Measurements from ENCODE around the gene AQR. TPM values are rescaled to one million over a fixed set of nuclear protein-coding genes. Genes with fewer than 3 reads are reported as not detected.

The AQR gene
- total RNA-seq, 1 experiment from 2014 or later = 52.7 TPM

GRCh38 chr15:34876640-34877039, 92.9 kb downstream of the AQR start:
- no peaks in the 10 kb centered on the region for H3K9me3 ChIP-seq (replicated peaks)
- DNase-seq = no peak
- H3K27ac ChIP-seq = no peak overlapping the region
- no peak overlapping the region for H3K4me3 ChIP-seq
- peaks cover 75% of the 10 kb centered on the region for H3K36me3 ChIP-seq
- no peaks in the 10 kb centered on the region for H3K4me1 ChIP-seq
- H3K27me3 ChIP-seq = no peaks in the 10 kb centered on the region

- Histone ChIP-seq H3K36me3 (peaks cover 74% of the 10 kb centered on the region), H3K9me3 (replicated peaks) (0 out of 2 replicates have a peak, but pooled peaks cover 4% of the 10 kb centered on the region)
- DNase-seq = no peak
Observed at GRCh38 chr15:34869110-34869509, 100.4 kb downstream of the AQR start.

GRCh38 chr15:34865531-34865930, 104.0 kb downstream of the AQR start:
- Histone ChIP-seq H3K9me3 (replicated peaks) (0 out of 2 replicates have a peak, but pooled peaks cover 4% of the 10 kb centered on the region), H3K4me1 (no peaks in the 10 kb centered on the region), H3K27ac (no peak overlapping the region), H3K36me3 (peaks cover 75% of the 10 kb centered on the region), H3K27me3 (no peaks in the 10 kb centered on the region), H3K4me3 (no peak overlapping the region)
- no peak for DNase-seq

More at GRCh38 chr15:34869110-34869509, 100.4 kb downstream of the AQR start:
- H3K4me3 ChIP-seq = no peak overlapping the region
- H3K4me1 ChIP-seq = no peaks in the 10 kb centered on the region
- H3K27me3 ChIP-seq = no peaks in the 10 kb centered on the region
- H3K27ac ChIP-seq = no peak overlapping the region

GRCh38 chr15:34861214-34861613, 108.3 kb downstream of the AQR start:
- Histone ChIP-seq H3K4me3 (no peak overlapping the region), H3K27me3 (no peaks in the 10 kb centered on the region), H3K4me1 (no peaks in the 10 kb centered on the region), H3K36me3 (peaks cover 78% of the 10 kb centered on the region), H3K27ac (no peak overlapping the region), H3K9me3 (replicated peaks) (no peaks in the 10 kb centered on the region)
- no peak for DNase-seq

- H3K27me3 ChIP-seq = no peaks in the 10 kb centered on the region
- H3K36me3 ChIP-seq = peaks cover 66% of the 10 kb centered on the region
- H3K27ac ChIP-seq = no peak overlapping the region
- no peak for DNase-seq
- no peak overlapping the region for H3K4me3 ChIP-seq
- no peaks in the 10 kb centered on the region for H3K9me3 ChIP-seq (replicated peaks)
- H3K4me1 ChIP-seq = no peaks in the 10 kb centered on the region
Observed at GRCh38 chr15:34855893-34856292, 113.6 kb downstream of the AQR start.

GRCh38 chr15:34855413-34855812, 114.1 kb downstream of the AQR start:
- Histone ChIP-seq H3K27me3 (no peaks in the 10 kb centered on the region), H3K4me1 (0 out of 2 replicates have a peak, but pooled peaks cover 3% of the 10 kb centered on the region), H3K27ac (no peak overlapping the region), H3K36me3 (peaks cover 61% of the 10 kb centered on the region), H3K4me3 (no peak overlapping the region), H3K9me3 (replicated peaks) (no peaks in the 10 kb centered on the region)
- peak in 1 of 2 experiments; percentile 30 for DNase-seq

GRCh38 chr15:34854232-34854631, 115.3 kb downstream of the AQR start:
- no peak overlapping the region for H3K4me3 ChIP-seq
- no peak for DNase-seq
- H3K9me3 ChIP-seq (replicated peaks) = no peaks in the 10 kb centered on the region
- 0 out of 2 replicates have a peak, but pooled peaks cover 9% of the 10 kb centered on the region for H3K4me1 ChIP-seq
- H3K27ac ChIP-seq = no peak overlapping the region
- H3K36me3 ChIP-seq = peaks cover 52% of the 10 kb centered on the region
- H3K27me3 ChIP-seq = no peaks in the 10 kb centered on the region

GRCh38 chr15:34853001-34853758, 116.4 kb downstream of the AQR start:
- Histone ChIP-seq H3K4me3 (no peak overlapping the region), H3K4me1 (0 out of 2 replicates have a peak, but pooled peaks cover 9% of the 10 kb centered on the region), H3K9me3 (replicated peaks) (no peaks in the 10 kb centered on the region; the same call in 1 of the 2 replicates), H3K36me3 (peaks cover 44% of the 10 kb centered on the region), H3K27me3 (no peaks in the 10 kb centered on the region), H3K27ac (no peak overlapping the region)
- DNase-seq = no peak

GRCh38 chr15:34851751-34852150, 117.8 kb downstream of the AQR start:
- Histone ChIP-seq H3K27ac (no peak overlapping the region), H3K4me3 (no peak overlapping the region), H3K9me3 (replicated peaks) (no peaks in the 10 kb centered on the region; the same call in 1 of the 2 replicates)

GRCh38 chr15:34851007-34851406, 118.5 kb downstream of the AQR start:
- H3K27ac ChIP-seq = no peak overlapping the region
- DNase-seq = no peak

More at GRCh38 chr15:34851751-34852150, 117.8 kb downstream of the AQR start:
- H3K27me3 ChIP-seq = no peaks in the 10 kb centered on the region
- DNase-seq = no peak
- H3K4me1 ChIP-seq = 0 out of 2 replicates have a peak, but pooled peaks cover 9% of the 10 kb centered on the region
- peaks cover 32% of the 10 kb centered on the region for H3K36me3 ChIP-seq

GRCh38 chr15:34850121-34850520, 119.4 kb downstream of the AQR start:
- DNase-seq = peak; percentile 80 to 81
- Histone ChIP-seq H3K27ac (no peak overlapping the region), H3K4me1 (0 out of 2 replicates have a peak, but pooled peaks cover 9% of the 10 kb centered on the region), H3K36me3 (peaks cover 15% of the 10 kb centered on the region), H3K4me3 (no peak overlapping the region), H3K9me3 (replicated peaks) (no peaks in the 10 kb centered on the region; the same call in 1 of the 2 replicates), H3K27me3 (no peaks in the 10 kb centered on the region)

More at GRCh38 chr15:34851007-34851406, 118.5 kb downstream of the AQR start:
- Histone ChIP-seq H3K36me3 (peaks cover 24% of the 10 kb centered on the region), H3K9me3 (replicated peaks) (no peaks in the 10 kb centered on the region; the same call in 1 of the 2 replicates), H3K27me3 (no peaks in the 10 kb centered on the region), H3K4me1 (0 out of 2 replicates have a peak, but pooled peaks cover 9% of the 10 kb centered on the region), H3K4me3 (no peak overlapping the region)

- Histone ChIP-seq H3K27ac (no peak overlapping the region), H3K4me3 (no peak overlapping the region), H3K9me3 (replicated peaks) (no peaks in the 10 kb centered on the region; the same call in 1 of the 2 replicates), H3K36me3 (peaks cover 9% of the 10 kb centered on the region), H3K27me3 (no peaks in the 10 kb centered on the region), H3K4me1 (0 out of 2 replicates have a peak, but pooled peaks cover 9% of the 10 kb centered on the region)
- no peak for DNase-seq
Observed at GRCh38 chr15:34849364-34849959, 120.1 kb downstream of the AQR start.

- H3K4me3 ChIP-seq = no peak overlapping the region
- no peaks in the 10 kb centered on the region; the same call in 1 of the 2 replicates for H3K9me3 ChIP-seq (replicated peaks)
- H3K36me3 ChIP-seq = no peaks in the 10 kb centered on the region
- H3K4me1 ChIP-seq = 0 out of 2 replicates have a peak, but pooled peaks cover 9% of the 10 kb centered on the region
- H3K27ac ChIP-seq = no peak overlapping the region
- no peak for DNase-seq
- H3K27me3 ChIP-seq = no peaks in the 10 kb centered on the region
Observed at GRCh38 chr15:34847598-34847997, 121.9 kb downstream of the AQR start.

- H3K27me3 ChIP-seq = no peaks in the 10 kb centered on the region
- no peaks in the 10 kb centered on the region for H3K9me3 ChIP-seq (replicated peaks)
- no peak for DNase-seq
- H3K4me1 ChIP-seq = no peaks in the 10 kb centered on the region
- no peak overlapping the region for H3K27ac ChIP-seq
- no peak overlapping the region for H3K4me3 ChIP-seq
- no peaks in the 10 kb centered on the region for H3K36me3 ChIP-seq
Observed at GRCh38 chr15:34841262-34841725, 128.2 kb downstream of the AQR start.

GRCh38 chr15:34838282-34838681, 131.3 kb downstream of the AQR start:
- Histone ChIP-seq H3K4me3 (no peak overlapping the region), H3K4me1 (no peaks in the 10 kb centered on the region), H3K27ac (no peak overlapping the region), H3K27me3 (no peaks in the 10 kb centered on the region), H3K36me3 (no peaks in the 10 kb centered on the region), H3K9me3 (replicated peaks) (0 out of 2 replicates have a peak, but pooled peaks cover 3% of the 10 kb centered on the region)
- no peak for DNase-seq
